Measurements from ENCODE around the gene FSTL4.

Gene FSTL4

DNA sequence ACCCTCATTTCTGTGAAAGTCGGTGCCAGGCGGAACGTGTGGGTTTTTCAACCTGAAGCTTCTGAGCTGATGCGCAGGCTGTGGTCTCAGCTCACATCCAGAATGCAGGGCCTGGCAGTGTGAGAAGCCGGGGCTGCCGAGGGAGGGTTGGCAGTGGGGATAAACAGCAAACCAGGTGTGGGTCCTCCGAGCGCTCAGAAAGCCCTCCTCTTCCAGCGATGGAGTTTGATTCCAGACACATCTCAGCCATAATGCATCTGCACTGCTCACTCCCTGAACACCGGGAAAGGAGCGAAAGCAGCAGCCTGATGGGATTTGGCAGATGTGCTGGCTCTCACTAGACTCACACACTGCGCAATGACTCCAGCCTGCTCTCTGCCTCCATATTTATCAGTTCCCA, 280.4 kb downstream of the FSTL4 start:
- DNase-seq (ENCODE audit: low read depth in 3 of 3, low spot score in 1 of 3) = no peak

DNA sequence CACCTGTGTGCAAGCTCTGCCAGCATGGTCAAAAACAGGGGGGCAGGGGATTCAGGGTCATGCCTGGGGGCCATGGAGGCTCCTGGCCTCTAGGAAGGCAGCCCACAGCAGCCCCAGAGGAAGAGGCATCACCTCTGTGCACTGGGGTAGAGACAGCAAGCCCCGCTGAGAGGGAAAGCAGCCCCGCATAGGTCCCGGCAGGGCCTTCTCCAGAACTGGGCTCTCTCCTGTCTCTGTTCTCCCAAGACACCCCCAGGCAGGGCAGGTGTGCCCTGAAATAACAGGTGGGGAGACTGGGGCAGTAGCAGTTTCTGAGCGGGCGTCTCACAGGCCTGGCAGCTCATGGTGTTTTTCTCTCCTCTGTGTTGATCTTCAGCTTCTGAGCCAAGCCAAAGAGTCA, 281.4 kb downstream of the FSTL4 start:
- DNase-seq (ENCODE audit: low read depth in 3 of 3, low spot score in 1 of 3) = no peak

DNA sequence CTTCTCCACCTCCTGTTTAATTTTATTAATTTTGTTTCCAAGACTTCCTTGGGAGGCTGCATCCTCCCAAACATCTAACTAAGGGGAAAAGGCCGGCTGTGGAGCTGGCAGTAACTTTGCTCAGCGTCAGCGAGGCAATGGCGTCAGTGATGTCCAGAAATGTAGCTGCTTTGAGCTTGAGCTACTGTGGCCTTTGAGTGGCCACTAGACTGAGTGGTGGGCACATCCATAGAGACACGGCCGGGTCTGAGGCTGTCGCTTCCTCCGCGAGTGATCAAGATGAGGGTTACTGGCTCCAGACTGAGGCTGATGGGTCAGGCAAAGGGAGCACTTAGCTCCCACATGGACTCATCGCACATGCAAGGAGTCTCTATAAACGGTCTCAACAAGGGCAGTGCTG, 283.5 kb downstream of the FSTL4 start:
- no peak for DNase-seq (ENCODE audit: low read depth in 3 of 3, low spot score in 1 of 3)

DNA sequence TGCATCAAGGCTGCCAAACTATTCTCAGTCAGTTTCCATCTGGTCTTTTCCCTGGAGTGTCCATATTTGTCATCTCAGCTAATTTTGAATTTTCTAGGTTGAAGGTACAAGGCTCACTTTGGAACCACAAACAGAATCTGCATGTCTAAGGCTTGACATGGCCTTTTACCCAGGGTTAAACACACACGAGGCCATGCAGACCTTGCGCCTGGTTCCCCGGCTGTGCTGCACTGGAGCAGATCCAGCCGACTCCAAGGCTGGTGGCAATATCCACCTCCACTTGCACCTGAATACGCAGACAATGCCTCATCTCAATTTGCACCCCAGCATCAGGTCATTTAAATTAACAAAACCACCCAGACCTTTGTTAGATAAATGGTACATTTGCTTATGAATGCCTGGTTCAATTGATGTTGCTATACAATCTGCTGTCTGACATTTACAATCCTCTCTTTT, 284.4 kb downstream of the FSTL4 start:
- no peak for DNase-seq (ENCODE audit: low read depth in 3 of 3, low spot score in 1 of 3)

DNA sequence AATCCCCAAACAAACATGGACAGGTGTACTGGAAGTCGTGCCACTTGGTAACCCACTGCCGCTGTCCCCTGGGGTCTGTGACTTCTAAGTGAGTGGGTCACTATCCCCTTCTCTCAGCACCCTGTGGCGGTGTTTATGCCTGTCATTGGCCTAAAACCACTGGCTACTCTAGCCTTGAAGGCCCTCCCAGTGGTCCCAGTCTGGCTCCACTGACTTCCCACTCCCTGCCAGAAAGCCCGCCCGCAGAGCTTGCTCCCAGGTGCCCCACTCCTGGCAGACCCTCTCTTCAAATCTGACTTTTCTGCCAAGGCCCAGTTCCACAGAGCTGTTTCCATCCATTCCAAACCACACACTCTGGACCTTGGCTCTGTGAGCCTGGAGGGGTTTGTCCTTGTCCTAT, 286.0 kb downstream of the FSTL4 start:
- no peak for DNase-seq (ENCODE audit: low read depth in 3 of 3, low spot score in 1 of 3)

DNA sequence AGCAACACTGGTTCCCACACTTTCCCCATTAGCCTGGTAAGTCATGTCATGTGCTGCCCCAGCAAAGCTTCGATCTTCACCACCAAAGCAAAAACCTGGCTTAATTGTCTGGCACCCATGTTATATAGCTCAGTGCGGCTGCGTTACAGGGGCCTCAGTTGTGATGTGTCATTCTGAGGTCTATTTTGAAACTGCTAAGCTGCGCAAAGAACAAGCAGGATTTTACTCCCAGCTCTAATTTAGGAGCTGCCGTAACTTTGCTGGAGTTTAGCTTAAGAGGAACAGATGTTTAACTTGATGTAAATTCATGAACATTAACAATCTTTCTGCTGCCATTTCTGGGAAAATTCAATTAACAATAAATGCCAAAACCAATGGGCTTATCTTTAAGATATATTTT, 286.5 kb downstream of the FSTL4 start:
- no peak for DNase-seq (ENCODE audit: low read depth in 3 of 3, low spot score in 1 of 3)

DNA sequence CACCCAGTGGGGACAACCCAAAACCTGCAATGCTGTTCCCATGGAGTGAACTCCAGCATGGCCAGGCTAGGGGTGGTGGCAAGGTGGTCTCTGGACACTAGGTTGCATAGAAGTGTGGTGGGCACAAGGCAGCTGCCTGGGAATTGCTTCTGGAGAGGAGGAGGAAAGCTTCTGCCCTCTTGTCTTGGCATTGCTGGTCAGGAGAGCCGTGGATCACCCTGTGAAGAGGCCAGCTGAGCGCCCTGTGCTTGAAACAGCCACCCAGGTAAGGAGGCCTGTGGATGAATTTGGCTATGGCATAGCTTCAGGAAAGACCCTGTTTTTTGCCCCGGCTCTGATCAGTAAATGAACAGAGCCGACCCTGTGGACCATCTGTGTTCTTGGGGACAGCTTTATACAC, 287.4 kb downstream of the FSTL4 start:
- DNase-seq (ENCODE audit: low read depth in 3 of 3, low spot score in 1 of 3) = no peak

DNA sequence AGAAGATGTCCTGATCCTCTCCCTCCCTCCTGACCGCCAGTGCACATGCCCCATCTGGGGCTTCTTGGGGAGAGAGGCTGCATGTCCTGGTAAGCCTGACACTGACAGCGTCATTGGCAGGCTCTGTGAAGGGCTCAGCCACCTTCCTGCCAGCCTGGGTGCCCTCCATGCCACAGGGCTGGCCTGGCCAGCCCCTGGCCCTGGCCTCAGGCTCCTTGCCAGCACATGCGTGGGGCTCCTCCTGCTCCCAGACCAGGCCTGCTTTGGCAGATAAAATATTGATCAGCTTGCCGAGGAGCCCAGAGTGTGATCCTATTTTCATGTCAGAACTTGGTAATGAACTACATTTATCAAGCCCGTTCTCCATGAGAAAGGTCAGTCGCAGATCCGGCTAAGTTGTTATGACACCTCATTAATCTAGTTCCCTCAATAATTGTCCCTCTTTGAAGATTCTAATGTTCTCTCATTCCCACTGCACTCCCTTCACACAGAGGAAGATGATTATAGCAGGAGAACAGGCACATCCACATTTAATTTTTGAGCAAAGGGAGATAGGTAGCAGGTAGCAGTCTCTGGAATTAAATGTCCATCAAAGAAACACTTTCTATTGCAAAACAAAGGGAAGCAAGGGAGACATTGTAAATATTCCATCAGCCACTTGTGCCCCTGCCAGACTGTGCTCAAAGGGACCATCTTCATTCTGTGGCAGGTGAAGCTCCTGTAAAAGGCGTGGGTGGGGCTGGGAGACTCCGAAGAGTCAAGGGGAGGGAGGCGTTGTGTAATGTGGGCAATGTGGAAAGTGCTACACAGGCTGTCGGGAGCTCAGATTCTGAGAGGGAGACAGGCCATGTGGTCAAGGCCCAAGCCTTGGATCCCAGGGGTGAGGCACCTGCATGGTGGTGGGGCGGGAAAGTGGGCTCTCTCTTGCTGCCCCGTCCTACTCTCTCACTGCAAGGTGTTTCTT, 288.6 kb downstream of the FSTL4 start:
- no peak for DNase-seq (ENCODE audit: low read depth in 3 of 3, low spot score in 1 of 3)

DNA sequence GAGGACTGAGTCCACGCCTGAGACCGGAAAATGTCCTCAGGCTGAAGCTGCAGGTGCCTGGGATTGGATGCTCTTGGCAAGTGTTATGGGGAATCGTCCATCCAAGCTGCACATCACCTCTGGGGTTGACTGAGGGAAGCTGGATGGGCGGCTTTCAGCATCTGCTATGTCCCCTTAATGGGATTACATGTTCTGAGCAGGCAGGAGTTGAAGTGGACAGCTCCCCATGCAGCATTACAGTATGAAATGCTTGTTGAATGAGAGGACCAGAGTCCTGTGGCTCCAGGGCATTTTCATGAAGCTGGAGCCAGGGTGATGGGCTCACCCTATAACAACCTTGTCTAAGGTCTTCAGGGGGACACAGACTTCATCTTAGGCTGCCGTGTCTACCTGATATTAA, 289.6 kb downstream of the FSTL4 start:
- no peak for DNase-seq (ENCODE audit: low read depth in 3 of 3, low spot score in 1 of 3)

DNA sequence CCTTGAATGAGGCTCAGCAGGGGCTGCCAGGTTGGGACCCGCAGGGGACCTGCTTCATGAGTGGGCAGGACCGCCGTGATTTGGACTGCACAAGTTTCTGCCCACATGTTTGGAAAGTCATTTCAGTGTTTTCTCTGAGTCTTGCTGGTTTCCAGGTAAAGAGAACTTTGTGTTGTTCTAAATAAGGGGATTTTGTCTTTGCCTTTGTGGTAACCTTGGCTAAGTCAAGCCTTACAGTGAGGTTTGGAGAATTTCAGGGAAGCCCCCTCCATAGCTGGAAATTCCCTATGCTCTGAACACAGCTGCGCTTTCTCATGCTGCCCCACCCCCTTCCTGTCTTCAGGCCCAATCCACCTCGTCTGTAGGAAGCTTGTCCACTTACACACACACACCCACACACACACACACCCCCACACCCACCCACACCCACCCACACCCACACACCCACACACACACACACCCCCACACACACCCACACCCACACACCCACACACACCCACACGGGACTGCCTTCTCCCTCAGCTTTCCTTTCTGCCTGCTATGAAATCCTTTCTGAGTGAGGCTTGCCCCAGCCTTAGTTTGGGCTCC, 290.4 kb downstream of the FSTL4 start:
- no peak for DNase-seq (ENCODE audit: low read depth in 3 of 3, low spot score in 1 of 3)

DNA sequence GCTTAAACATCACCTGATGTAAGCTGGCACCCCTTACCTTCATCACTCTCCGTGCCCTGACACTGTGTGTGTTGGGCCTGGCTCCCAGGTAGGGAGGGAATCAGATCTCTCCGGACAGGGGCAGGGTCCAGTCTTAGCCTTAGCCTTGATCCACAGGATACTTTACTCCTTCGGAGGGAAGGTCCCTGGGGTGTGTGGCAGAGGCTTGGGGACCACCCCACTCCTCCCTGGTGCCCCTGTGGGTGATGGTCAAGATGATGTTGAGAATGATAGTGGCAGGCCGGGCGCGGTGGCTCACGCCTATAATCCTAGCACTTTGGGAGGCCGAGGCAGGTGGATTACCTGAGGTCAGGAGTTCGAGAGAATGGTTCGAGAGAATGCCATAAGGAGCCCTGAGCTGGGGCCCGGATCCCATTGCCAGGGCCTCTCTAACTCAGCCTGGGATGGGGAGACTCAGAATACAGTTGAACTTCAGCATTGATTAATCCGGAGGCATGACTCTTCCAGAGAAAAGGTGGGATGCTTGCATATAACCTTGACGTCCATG, 291.0 kb downstream of the FSTL4 start:
- DNase-seq (ENCODE audit: low read depth in 3 of 3, low spot score in 1 of 3) = no peak

DNA sequence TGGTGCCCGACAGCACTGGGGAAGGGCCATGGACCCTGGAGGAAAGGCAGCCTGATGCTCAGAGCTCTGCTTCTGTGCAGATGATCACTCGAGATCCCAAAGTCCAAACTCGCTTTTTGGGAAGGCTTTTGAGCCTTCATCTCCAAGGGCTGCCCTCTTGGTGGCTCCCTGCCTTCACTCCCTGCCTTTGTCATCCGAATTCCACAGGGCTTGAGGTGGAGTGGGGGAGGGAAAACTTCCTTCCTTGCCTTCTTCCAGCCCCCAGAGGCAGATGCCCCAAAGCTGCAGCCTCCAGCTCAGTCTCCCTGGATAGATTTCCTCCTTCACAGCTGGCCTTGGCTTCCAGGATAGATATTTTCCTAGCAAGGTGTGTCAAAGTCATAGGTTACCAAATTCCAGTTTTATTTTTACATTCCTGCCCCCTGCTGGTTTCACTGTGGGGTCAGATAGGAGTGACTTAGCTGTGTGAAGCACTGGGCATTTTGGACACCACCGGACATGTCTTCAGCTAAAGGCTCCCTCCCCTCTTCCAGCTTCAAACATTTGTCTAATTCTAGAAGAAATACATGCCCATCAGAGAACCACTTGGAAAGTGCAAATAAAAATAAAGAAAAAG, 292.3 kb downstream of the FSTL4 start:
- no peak for DNase-seq (ENCODE audit: low read depth in 3 of 3, low spot score in 1 of 3)

DNA sequence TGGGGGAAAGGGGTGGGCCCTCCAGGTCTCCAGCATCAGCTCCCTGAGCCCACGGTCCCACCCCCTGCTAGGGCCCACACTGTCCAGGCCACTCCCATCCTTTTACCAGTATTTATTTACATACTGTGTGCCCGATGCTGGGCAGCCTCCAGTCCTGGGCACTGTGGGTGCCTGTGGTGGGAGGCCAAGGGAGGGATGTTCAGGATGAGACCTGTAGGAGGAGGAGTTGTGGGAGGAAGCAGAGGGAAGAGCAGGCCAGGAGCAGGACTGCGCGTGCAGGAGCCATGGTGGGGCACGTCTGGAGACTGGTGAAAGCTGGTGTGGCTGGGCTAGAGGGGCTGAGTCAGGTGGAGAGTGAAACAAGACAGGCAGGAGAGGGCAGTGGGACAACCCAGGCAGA, 293.1 kb downstream of the FSTL4 start:
- DNase-seq (ENCODE audit: low read depth in 3 of 3, low spot score in 1 of 3) = no peak

DNA sequence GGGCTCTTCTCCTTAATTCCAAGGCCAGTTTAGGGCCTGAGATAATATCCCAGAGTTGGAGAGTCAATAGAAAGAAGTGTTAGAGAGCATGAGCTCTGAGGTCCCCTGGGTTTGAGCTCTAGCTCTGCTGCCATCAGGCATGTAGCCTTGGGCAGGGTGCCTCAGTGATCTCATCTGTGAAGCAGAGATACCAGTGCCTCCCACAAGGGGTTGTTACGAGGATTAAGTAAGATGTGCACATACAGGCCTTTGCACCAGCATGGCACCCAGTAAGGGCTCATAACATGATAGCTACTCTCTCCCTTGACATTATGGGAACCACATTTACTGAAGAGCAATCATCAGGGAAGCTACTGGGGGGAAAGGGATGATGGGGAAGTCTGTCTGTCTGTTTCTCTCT, 294.8 kb downstream of the FSTL4 start:
- DNase-seq (ENCODE audit: low read depth in 3 of 3, low spot score in 1 of 3) = no peak

DNA sequence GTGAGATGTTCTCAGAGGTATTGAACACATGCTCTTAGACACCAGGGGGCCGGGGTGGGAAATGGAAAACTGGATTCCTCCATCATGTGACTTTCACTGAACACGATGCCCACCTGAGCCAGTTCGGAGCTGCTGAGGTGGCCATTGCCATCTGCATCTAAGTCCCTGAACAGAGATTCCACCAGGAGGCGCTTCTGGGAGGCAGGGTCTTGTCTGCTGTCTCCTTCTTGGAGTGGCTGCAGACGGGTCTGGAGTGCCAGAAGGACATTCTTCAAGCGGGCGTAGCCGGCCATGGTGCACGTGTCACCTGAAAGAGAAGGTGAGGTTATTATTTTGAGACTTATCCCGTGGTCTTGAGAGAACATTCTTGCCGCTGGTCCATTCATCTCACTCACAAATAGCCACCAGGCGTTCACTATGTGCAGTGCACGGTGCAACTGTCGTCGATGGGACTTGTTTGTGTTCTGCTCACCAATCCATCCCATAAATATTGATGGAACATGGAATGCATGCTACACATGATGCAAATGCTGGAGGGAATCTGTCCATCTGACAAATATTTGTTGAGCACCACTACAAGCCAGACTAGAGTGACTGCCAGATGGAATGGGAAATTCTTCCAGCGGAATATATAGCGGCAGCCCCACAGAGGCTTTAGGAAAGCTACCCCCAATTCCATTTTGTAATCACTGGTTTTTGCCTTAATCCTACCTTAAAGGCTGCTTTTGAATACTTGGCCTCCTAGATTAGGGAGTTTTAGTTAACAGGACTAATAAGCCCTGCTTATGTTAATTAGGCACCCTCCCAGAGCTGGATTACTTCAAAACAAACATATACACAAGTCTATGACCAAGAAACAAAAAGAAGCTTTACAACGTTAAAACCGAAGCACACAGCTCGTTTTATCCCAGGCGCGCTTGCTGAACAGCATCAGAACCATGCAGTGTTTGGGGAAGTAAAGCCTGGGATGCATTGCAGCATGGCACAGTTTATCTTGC, 295.7 kb downstream of the FSTL4 start:
- DNase-seq (ENCODE audit: low read depth in 3 of 3, low spot score in 1 of 3) = no peak

DNA sequence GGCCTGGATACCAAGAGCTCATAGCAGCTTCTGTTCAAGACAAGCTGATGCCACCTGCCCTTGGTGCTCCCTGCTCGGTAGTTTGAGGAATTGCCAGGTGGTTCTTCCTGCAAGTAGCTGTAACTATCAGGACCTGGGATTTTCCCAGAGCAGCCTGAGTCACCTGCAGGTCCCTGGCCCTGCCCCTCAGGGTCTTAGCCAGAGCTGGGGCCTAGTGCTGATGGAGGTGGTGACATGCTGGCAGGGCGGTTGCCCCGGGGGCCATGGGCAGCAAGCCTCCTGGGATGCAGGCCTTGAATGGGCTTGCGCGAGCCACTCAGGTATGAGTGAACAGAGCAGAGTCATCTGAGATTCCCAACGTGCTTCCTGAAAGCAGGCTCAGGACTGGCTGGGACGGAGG, 298.3 kb downstream of the FSTL4 start:
- DNase-seq (ENCODE audit: low read depth in 3 of 3, low spot score in 1 of 3) = no peak

DNA sequence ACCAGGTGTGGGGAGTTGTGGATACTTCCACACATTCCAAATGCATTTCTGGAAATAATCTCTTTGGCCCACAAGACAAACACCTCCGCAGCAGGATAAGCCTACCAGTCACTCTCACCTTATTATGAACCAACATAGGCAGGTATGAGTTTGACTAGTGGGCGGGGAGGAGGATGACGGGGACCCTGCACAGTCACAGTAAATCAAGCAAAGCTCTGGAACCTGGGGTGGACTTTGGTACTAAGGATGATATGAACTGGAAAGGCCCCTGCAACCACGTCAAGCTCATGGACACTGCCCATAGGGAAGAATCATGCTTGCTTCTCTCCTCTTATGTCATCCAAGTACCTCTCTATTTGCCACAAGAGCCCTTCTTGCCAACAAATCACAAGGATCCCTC, 301.2 kb downstream of the FSTL4 start:
- DNase-seq (ENCODE audit: low read depth in 3 of 3, low spot score in 1 of 3) = no peak

DNA sequence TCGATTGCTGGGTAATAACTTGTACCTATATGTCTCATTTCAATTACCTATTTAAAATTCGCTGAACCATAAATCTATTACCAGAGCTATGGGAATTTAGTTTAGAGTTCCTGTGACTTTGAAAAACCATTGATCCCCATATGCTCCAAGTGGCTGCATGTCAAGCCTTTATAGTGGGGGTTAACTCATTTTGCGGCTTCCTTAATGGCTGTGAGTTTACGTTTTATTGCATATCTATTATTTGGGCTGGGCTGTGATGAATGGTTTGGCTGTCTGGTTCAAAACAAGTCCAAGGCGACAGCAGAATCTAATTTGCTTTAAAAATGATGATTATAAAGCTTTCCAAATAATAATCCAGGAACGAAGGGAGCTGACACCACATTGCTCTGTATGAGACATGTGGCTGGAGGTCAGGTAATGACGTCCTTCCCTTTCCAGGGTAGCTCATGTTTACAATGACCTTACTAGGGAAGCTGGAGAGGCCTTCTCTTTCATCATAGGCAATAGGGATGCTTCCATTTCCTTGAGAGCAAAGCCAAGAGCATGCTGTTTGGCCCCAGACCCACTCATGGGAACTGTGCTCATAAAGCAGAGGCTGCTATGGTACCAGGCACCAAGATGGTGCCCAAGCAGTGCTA, 302.2 kb downstream of the FSTL4 start:
- no peak for DNase-seq (ENCODE audit: low read depth in 3 of 3, low spot score in 1 of 3)

DNA sequence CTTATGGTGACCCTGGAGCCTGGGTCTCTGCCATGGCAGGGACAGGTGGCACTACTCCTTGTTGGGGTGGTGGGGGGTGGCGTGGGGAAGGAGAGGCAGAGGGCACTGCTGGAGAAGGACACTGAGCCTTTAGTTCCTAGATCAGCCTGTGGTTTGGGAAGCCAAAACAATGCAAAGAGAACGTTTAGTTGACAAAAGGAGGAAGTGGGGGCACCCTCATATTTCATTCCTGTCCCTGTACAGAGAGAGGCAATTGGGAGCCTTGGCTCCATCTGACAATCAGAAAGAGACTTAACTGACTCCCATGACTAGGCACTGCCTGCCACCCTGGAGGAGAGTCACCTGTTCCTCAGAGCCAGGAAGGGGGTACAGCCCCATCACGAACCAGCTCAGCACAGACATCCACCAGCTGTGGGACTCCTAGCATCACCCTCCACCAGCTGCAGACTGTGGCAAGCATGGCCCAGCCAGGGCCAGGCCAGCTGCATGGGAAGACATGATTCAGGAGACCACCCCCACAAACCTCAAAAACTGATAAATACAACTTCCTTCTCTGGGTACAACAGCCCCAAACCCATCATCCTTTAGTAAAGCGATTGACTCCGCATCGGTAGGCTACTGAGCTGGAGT, 303.1 kb downstream of the FSTL4 start:
- DNase-seq (ENCODE audit: low read depth in 3 of 3, low spot score in 1 of 3) = no peak

DNA sequence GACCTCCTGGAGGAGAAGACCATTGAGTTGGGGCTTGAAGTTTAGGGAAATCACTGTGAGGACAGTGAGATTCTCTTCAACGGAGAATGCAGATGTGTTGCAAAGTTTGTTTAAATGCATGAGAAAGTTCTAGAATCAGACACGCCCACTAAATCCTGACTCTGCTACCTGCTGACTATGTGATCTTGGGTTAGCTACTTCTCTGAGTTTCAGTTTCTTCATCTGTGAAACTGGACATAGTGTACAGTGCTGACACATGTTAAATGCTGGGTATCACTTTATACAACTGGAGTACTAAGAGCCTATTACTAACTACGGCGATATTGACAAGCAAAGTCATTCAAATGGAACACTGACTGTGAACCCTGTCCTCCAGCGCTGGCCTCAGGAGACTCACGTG, 305.1 kb downstream of the FSTL4 start:
- no peak for DNase-seq (ENCODE audit: low read depth in 3 of 3, low spot score in 1 of 3)
